ENCODE data around the gene FYB1. TPM values are rescaled to one million over a fixed set of nuclear protein-coding genes. Genes with fewer than 3 reads are reported as not detected.

The FYB1 gene
- total RNA-seq, 1 experiment from 2014 or later = not detected

- Histone ChIP-seq H3K4me1 (ENCODE audit: insufficient read depth, low read length, poor library complexity, severe bottlenecking) (no peaks in the 10 kb centered on the region), H3K27me3 (replicated peaks; ENCODE audit: insufficient read depth, low read depth, low read length, poor library complexity) (no peaks in the 10 kb centered on the region), H3K36me3 (ENCODE audit: insufficient read depth, low read length, poor library complexity, severe bottlenecking) (no peaks in the 10 kb centered on the region), H3K27ac (ENCODE audit: low read depth, low read length, poor library complexity, severe bottlenecking) (no peak overlapping the region), H3K4me3 (ENCODE audit: low read depth, low read length, poor library complexity, severe bottlenecking) (no peak overlapping the region), H3K9me3 (ENCODE audit: low read depth, low read length, poor library complexity, severe bottlenecking) (peaks cover 9% of the 10 kb centered on the region)
- BruUV-seq (replicated peaks) = no TSS peak
- ChIA-PET POLR2A (ENCODE audit: low non-redundant PET) (no interaction called here), CTCF (no interaction called here)
- TF ChIP-seq CTCF (conservative IDR thresholded peaks at IDR 0.05; ENCODE audit: low read depth, low read length) (no peak), EZH2 (IDR thresholded peaks at IDR 0.05; ENCODE audit: borderline replicate concordance, low read depth, low read length, poor library complexity, severe bottlenecking) (no peak)
- no peak for DNase-seq (ENCODE audit: low spot score)
- intact Hi-C loops (cut with micrococcal nuclease; ENCODE audit: unreplicated experiment) = no loop called here
Measured at GRCh38 chr5:39093352-39093751, 126.0 kb downstream of the FYB1 start.

- peaks cover 9% of the 10 kb centered on the region for H3K9me3 ChIP-seq (ENCODE audit: low read depth, low read length, poor library complexity, severe bottlenecking)
- ChIA-PET CTCF (no interaction called here), POLR2A (ENCODE audit: low non-redundant PET) (no interaction called here)
- BruUV-seq (replicated peaks) = no TSS peak
- DNase-seq (ENCODE audit: low spot score) = peak; percentile 23
- H3K27me3 ChIP-seq (replicated peaks; ENCODE audit: insufficient read depth, low read depth, low read length, poor library complexity) = no peaks in the 10 kb centered on the region
- no peak overlapping the region for H3K27ac ChIP-seq (ENCODE audit: low read depth, low read length, poor library complexity, severe bottlenecking)
- H3K4me3 ChIP-seq (ENCODE audit: low read depth, low read length, poor library complexity, severe bottlenecking) = no peak overlapping the region
- intact Hi-C loops (cut with micrococcal nuclease; ENCODE audit: unreplicated experiment) = no loop called here
- TF ChIP-seq EZH2 (IDR thresholded peaks at IDR 0.05; ENCODE audit: borderline replicate concordance, low read depth, low read length, poor library complexity, severe bottlenecking) (no peak), CTCF (conservative IDR thresholded peaks at IDR 0.05; ENCODE audit: low read depth, low read length) (no peak)
- H3K4me1 ChIP-seq (ENCODE audit: insufficient read depth, low read length, poor library complexity, severe bottlenecking) = no peaks in the 10 kb centered on the region
- H3K36me3 ChIP-seq (ENCODE audit: insufficient read depth, low read length, poor library complexity, severe bottlenecking) = no peaks in the 10 kb centered on the region
Measured at GRCh38 chr5:39092581-39093351, 126.6 kb downstream of the FYB1 start.

GRCh38 chr5:39091940-39092580, 127.3 kb downstream of the FYB1 start:
- no peak overlapping the region for H3K27ac ChIP-seq (ENCODE audit: low read depth, low read length, poor library complexity, severe bottlenecking)

More at GRCh38 chr5:39091940-39092580, 127.3 kb downstream of the FYB1 start:
- ChIA-PET CTCF (no interaction called here), POLR2A (ENCODE audit: low non-redundant PET) (no interaction called here)
- no peaks in the 10 kb centered on the region for H3K36me3 ChIP-seq (ENCODE audit: insufficient read depth, low read length, poor library complexity, severe bottlenecking)
- H3K4me1 ChIP-seq (ENCODE audit: insufficient read depth, low read length, poor library complexity, severe bottlenecking) = no peaks in the 10 kb centered on the region
- intact Hi-C loops (cut with micrococcal nuclease; ENCODE audit: unreplicated experiment) = no loop called here
- TF ChIP-seq EZH2 (IDR thresholded peaks at IDR 0.05; ENCODE audit: borderline replicate concordance, low read depth, low read length, poor library complexity, severe bottlenecking) = no peak
- TF ChIP-seq CTCF (conservative IDR thresholded peaks at IDR 0.05; ENCODE audit: low read depth, low read length) = no peak
- BruUV-seq (replicated peaks) = no TSS peak
- no peak overlapping the region for H3K4me3 ChIP-seq (ENCODE audit: low read depth, low read length, poor library complexity, severe bottlenecking)
- peaks cover 9% of the 10 kb centered on the region for H3K9me3 ChIP-seq (ENCODE audit: low read depth, low read length, poor library complexity, severe bottlenecking)
- H3K27me3 ChIP-seq (replicated peaks; ENCODE audit: insufficient read depth, low read depth, low read length, poor library complexity) = no peaks in the 10 kb centered on the region
- no peak for DNase-seq (ENCODE audit: low spot score)

Measured in A673 (cell line).